Fibroblast of villous mesenchyme (primary cell): ENCODE data around the gene FEZ2. TPM values are rescaled to one million over a fixed set of nuclear protein-coding genes. Genes with fewer than 3 reads are reported as not detected.
A peak's percentile ranks its signal among the peaks of the same experiment; 100 is the strongest.

Experiments used
- DNase-seq: peaks from one replicate; pipeline ENCODE4 v3.0.0-alpha.2; 2010; ENCODE audit warnings: low read depth
- H3K4me3 ChIP-seq: 2 replicates; pipeline ENCODE4 v1.5.1; 2011; ENCODE audit warnings: low read depth, mild to moderate bottlenecking, low read length
- CTCF ChIP-seq: IDR thresholded peaks from 2 replicates; pipeline ENCODE4 v1.5.1; 2012; ENCODE audit warnings: low read depth, mild to moderate bottlenecking, low read length; ENCODE audit not compliant: insufficient read depth
- total RNA-seq: library from RNA; depleted of rRNA; stranded (reverse); fragments of >200 nt; gene quantifications from 2 replicates; pipeline ENCODE4 v1.2.3, GENCODE V29; 2012

FEZ2 gene
- total RNA-seq, 1 donor: 56.6 TPM

- no peak overlapping the region for H3K4me3 ChIP-seq
- no peak for DNase-seq
- no peak for TF ChIP-seq CTCF
Observed at GRCh38 chr2:36528274-36528673, 69.7 kb downstream of the FEZ2 start.

GRCh38 chr2:36526226-36526625, 71.7 kb downstream of the FEZ2 start:
- no peak for TF ChIP-seq CTCF
- no peak overlapping the region for H3K4me3 ChIP-seq
- DNase-seq: peak; percentile 34

GRCh38 chr2:36525245-36525644, 72.7 kb downstream of the FEZ2 start:
- no peak for DNase-seq
- no peak overlapping the region for H3K4me3 ChIP-seq
- no peak for TF ChIP-seq CTCF

GRCh38 chr2:36523153-36523552, 74.8 kb downstream of the FEZ2 start:
- no peak overlapping the region for H3K4me3 ChIP-seq
- DNase-seq: no peak
- no peak for TF ChIP-seq CTCF

GRCh38 chr2:36520431-36520830, 77.5 kb downstream of the FEZ2 start:
- H3K4me3 ChIP-seq: no peak overlapping the region
- no peak for TF ChIP-seq CTCF
- no peak for DNase-seq

GRCh38 chr2:36516136-36516870, 81.7 kb downstream of the FEZ2 start:
- no peak for TF ChIP-seq CTCF
- peak; percentile 60 for DNase-seq
- no peak overlapping the region for H3K4me3 ChIP-seq

- no peak for TF ChIP-seq CTCF
- DNase-seq: no peak
- no peak overlapping the region for H3K4me3 ChIP-seq
Observed at GRCh38 chr2:36515538-36515937, 82.4 kb downstream of the FEZ2 start.
